ENCODE measurements around the gene MAP2K6.

The MAP2K6 gene

GRCh38 chr17:69412251-69412671 is 2.2 kb upstream of the MAP2K6 start:
- no peak for DNase-seq (ENCODE audit: low spot score)
- H3K27me3 Mint-ChIP-seq (ENCODE audit: low read depth) = no peaks in the 10 kb centered on the region
- no peak overlapping the region for H3K4me3 Mint-ChIP-seq
- H3K9me3 Mint-ChIP-seq = no peaks in the 10 kb centered on the region
- H3K36me3 Mint-ChIP-seq (ENCODE audit: low read depth) = no peaks in the 10 kb centered on the region
- no peak overlapping the region for H3K27ac Mint-ChIP-seq
- H3K4me1 Mint-ChIP-seq (ENCODE audit: low read depth) = no peaks in the 10 kb centered on the region

- DNase-seq (ENCODE audit: low spot score) = no peak
- Mint-ChIP-seq H3K27ac (no peak overlapping the region), H3K27me3 (ENCODE audit: low read depth) (no peaks in the 10 kb centered on the region), H3K4me1 (ENCODE audit: low read depth) (peaks cover 11% of the 10 kb centered on the region), H3K9me3 (no peaks in the 10 kb centered on the region), H3K36me3 (ENCODE audit: low read depth) (no peaks in the 10 kb centered on the region), H3K4me3 (no peak overlapping the region)
These were observed 934 bp downstream of the MAP2K6 start for GRCh38 chr17:69415431-69415830.

- Mint-ChIP-seq H3K27me3 (ENCODE audit: low read depth) (no peaks in the 10 kb centered on the region), H3K9me3 (no peaks in the 10 kb centered on the region), H3K27ac (no peak overlapping the region), H3K4me1 (ENCODE audit: low read depth) (peaks cover 11% of the 10 kb centered on the region), H3K36me3 (ENCODE audit: low read depth) (peaks cover 5% of the 10 kb centered on the region), H3K4me3 (no peak overlapping the region)
- DNase-seq (ENCODE audit: low spot score) = no peak
These were observed 3.3 kb downstream of the MAP2K6 start for GRCh38 chr17:69417545-69418483.

- H3K36me3 Mint-ChIP-seq (ENCODE audit: low read depth) = peaks cover 7% of the 10 kb centered on the region
- no peaks in the 10 kb centered on the region for H3K27me3 Mint-ChIP-seq (ENCODE audit: low read depth)
- no peak for DNase-seq (ENCODE audit: low spot score)
- H3K27ac Mint-ChIP-seq = no peak overlapping the region
- H3K9me3 Mint-ChIP-seq = no peaks in the 10 kb centered on the region
- no peak overlapping the region for H3K4me3 Mint-ChIP-seq
- peaks cover 13% of the 10 kb centered on the region for H3K4me1 Mint-ChIP-seq (ENCODE audit: low read depth)
These were observed 4.0 kb downstream of the MAP2K6 start for GRCh38 chr17:69418535-69418934.

- Mint-ChIP-seq H3K36me3 (ENCODE audit: low read depth) (peaks cover 7% of the 10 kb centered on the region), H3K27me3 (ENCODE audit: low read depth) (no peaks in the 10 kb centered on the region), H3K27ac (peak overlapping the region; percentile 73), H3K4me3 (peak overlapping the region; percentile 22), H3K9me3 (no peaks in the 10 kb centered on the region), H3K4me1 (ENCODE audit: low read depth) (peaks cover 20% of the 10 kb centered on the region)
- DNase-seq (ENCODE audit: low spot score) = no peak
These were observed 9.0 kb downstream of the MAP2K6 start for GRCh38 chr17:69423450-69423849.

GRCh38 chr17:69424287-69425041 is 10.0 kb downstream of the MAP2K6 start:
- no peak for DNase-seq (ENCODE audit: low spot score)
- Mint-ChIP-seq H3K4me3 (no peak overlapping the region), H3K27ac (no peak overlapping the region)

GRCh38 chr17:69425978-69426377 is 11.5 kb downstream of the MAP2K6 start:
- peaks cover 8% of the 10 kb centered on the region for H3K36me3 Mint-ChIP-seq (ENCODE audit: low read depth)
- DNase-seq (ENCODE audit: low spot score) = no peak
- H3K27ac Mint-ChIP-seq = no peak overlapping the region
- H3K4me1 Mint-ChIP-seq (ENCODE audit: low read depth) = peaks cover 30% of the 10 kb centered on the region
- no peaks in the 10 kb centered on the region for H3K27me3 Mint-ChIP-seq (ENCODE audit: low read depth)
- H3K4me3 Mint-ChIP-seq = no peak overlapping the region
- H3K9me3 Mint-ChIP-seq = no peaks in the 10 kb centered on the region

More at GRCh38 chr17:69424287-69425041, 10.0 kb downstream of the MAP2K6 start:
- H3K9me3 Mint-ChIP-seq = no peaks in the 10 kb centered on the region
- peaks cover 22% of the 10 kb centered on the region for H3K4me1 Mint-ChIP-seq (ENCODE audit: low read depth)
- peaks cover 7% of the 10 kb centered on the region for H3K36me3 Mint-ChIP-seq (ENCODE audit: low read depth)
- no peaks in the 10 kb centered on the region for H3K27me3 Mint-ChIP-seq (ENCODE audit: low read depth)

GRCh38 chr17:69427486-69428197 is 13.1 kb downstream of the MAP2K6 start:
- Mint-ChIP-seq H3K4me1 (ENCODE audit: low read depth) (peaks cover 30% of the 10 kb centered on the region), H3K27ac (no peak overlapping the region), H3K27me3 (ENCODE audit: low read depth) (no peaks in the 10 kb centered on the region), H3K9me3 (no peaks in the 10 kb centered on the region), H3K4me3 (no peak overlapping the region), H3K36me3 (ENCODE audit: low read depth) (peaks cover 6% of the 10 kb centered on the region)
- no peak for DNase-seq (ENCODE audit: low spot score)

GRCh38 chr17:69428252-69428980 is 13.9 kb downstream of the MAP2K6 start:
- H3K4me1 Mint-ChIP-seq (ENCODE audit: low read depth) = peaks cover 28% of the 10 kb centered on the region
- no peaks in the 10 kb centered on the region for H3K9me3 Mint-ChIP-seq
- no peak overlapping the region for H3K4me3 Mint-ChIP-seq
- H3K36me3 Mint-ChIP-seq (ENCODE audit: low read depth) = peaks cover 3% of the 10 kb centered on the region
- no peak for DNase-seq (ENCODE audit: low spot score)
- H3K27me3 Mint-ChIP-seq (ENCODE audit: low read depth) = no peaks in the 10 kb centered on the region
- H3K27ac Mint-ChIP-seq = no peak overlapping the region

- Mint-ChIP-seq H3K4me1 (ENCODE audit: low read depth) (peaks cover 22% of the 10 kb centered on the region), H3K9me3 (no peaks in the 10 kb centered on the region), H3K4me3 (no peak overlapping the region), H3K27me3 (ENCODE audit: low read depth) (no peaks in the 10 kb centered on the region), H3K27ac (peak overlapping the region; percentile 47), H3K36me3 (ENCODE audit: low read depth) (peaks cover 3% of the 10 kb centered on the region)
- DNase-seq (ENCODE audit: low spot score) = no peak
These were observed 16.0 kb downstream of the MAP2K6 start for GRCh38 chr17:69430488-69430887.

- H3K27me3 Mint-ChIP-seq (ENCODE audit: low read depth) = no peaks in the 10 kb centered on the region
- DNase-seq (ENCODE audit: low spot score) = no peak
- H3K36me3 Mint-ChIP-seq (ENCODE audit: low read depth) = peaks cover 3% of the 10 kb centered on the region
- H3K9me3 Mint-ChIP-seq = no peaks in the 10 kb centered on the region
- no peak overlapping the region for H3K4me3 Mint-ChIP-seq
- H3K4me1 Mint-ChIP-seq (ENCODE audit: low read depth) = peaks cover 19% of the 10 kb centered on the region
- H3K27ac Mint-ChIP-seq = no peak overlapping the region
These were observed 17.3 kb downstream of the MAP2K6 start for GRCh38 chr17:69431835-69432234.

- H3K36me3 Mint-ChIP-seq (ENCODE audit: low read depth) = peaks cover 3% of the 10 kb centered on the region
- H3K9me3 Mint-ChIP-seq = no peaks in the 10 kb centered on the region
- no peak overlapping the region for H3K4me3 Mint-ChIP-seq
- no peak for DNase-seq (ENCODE audit: low spot score)
- no peak overlapping the region for H3K27ac Mint-ChIP-seq
- H3K27me3 Mint-ChIP-seq (ENCODE audit: low read depth) = no peaks in the 10 kb centered on the region
- H3K4me1 Mint-ChIP-seq (ENCODE audit: low read depth) = peaks cover 14% of the 10 kb centered on the region
These were observed 18.6 kb downstream of the MAP2K6 start for GRCh38 chr17:69433093-69433492.

GRCh38 chr17:69434164-69434579 is 19.7 kb downstream of the MAP2K6 start:
- Mint-ChIP-seq H3K4me3 (no peak overlapping the region), H3K9me3 (no peaks in the 10 kb centered on the region), H3K36me3 (ENCODE audit: low read depth) (peaks cover 4% of the 10 kb centered on the region), H3K27ac (no peak overlapping the region), H3K27me3 (ENCODE audit: low read depth) (no peaks in the 10 kb centered on the region), H3K4me1 (ENCODE audit: low read depth) (peaks cover 11% of the 10 kb centered on the region)
- no peak for DNase-seq (ENCODE audit: low spot score)

All from T-helper 2 cell treated with Interferon-gamma antibody and Interleukin-4, amounts not matched to agents 5 μg/mL and 100 μg/mL, for 36 hours (primary cell).